ENCODE data around the gene ENDOG.
"Not testable (repeated sequence)": the region's sequence is repeated elsewhere in the genome, so short reads cannot be mapped to it uniquely, and the experiment has no call there.

ENDOG gene

GRCh38 chr9:128818099-128818838 lies at the start of gene ENDOG:
ENDOG (plus strand) TSS chr9:128818500; CDS start chr9:128818685, 185 bp downstream.
- peak; percentile 94 for DNase-seq

- DNase-seq = no peak
Measured at GRCh38 chr9:128768606-128769005, 49.7 kb upstream of the ENDOG start.

- no peak for DNase-seq
Measured at GRCh38 chr9:128770286-128771030, 47.8 kb upstream of the ENDOG start.

- no peak for DNase-seq
Measured at GRCh38 chr9:128771094-128771721, 47.1 kb upstream of the ENDOG start.

- peak; percentile 80 for DNase-seq
Measured at GRCh38 chr9:128771745-128772519, 46.4 kb upstream of the ENDOG start, which contains the start of gene ZER1. ZER1 (minus strand) TSS chr9:128771927; CDS start chr9:128755565, 16,362 bp downstream.

GRCh38 chr9:128773049-128773448 lies 45.3 kb upstream of the ENDOG start:
- no peak for DNase-seq

GRCh38 chr9:128774804-128775203 lies 43.5 kb upstream of the ENDOG start:
- DNase-seq = no peak

- not testable (repeated sequence) for DNase-seq
Measured at GRCh38 chr9:128780093-128780492, 38.2 kb upstream of the ENDOG start.

- DNase-seq = no peak
Measured at GRCh38 chr9:128781187-128782070, 36.9 kb upstream of the ENDOG start.

- DNase-seq = no peak
Measured at GRCh38 chr9:128782669-128783068, 35.6 kb upstream of the ENDOG start.

- DNase-seq = no peak
Measured at GRCh38 chr9:128785427-128785826, 32.9 kb upstream of the ENDOG start.

GRCh38 chr9:128786681-128787601 lies 31.4 kb upstream of the ENDOG start, which contains the start of gene TBC1D13:
TBC1D13 (plus strand) TSS chr9:128787253; CDS start chr9:128787354, 101 bp downstream.
- peak; percentile 75 for DNase-seq

GRCh38 chr9:128787659-128788058 lies 30.6 kb upstream of the ENDOG start:
- DNase-seq = no peak

GRCh38 chr9:128788445-128788844 lies 29.9 kb upstream of the ENDOG start:
- DNase-seq = no peak

GRCh38 chr9:128790536-128790935 lies 27.8 kb upstream of the ENDOG start:
- DNase-seq = no peak

- DNase-seq = no peak
Measured at GRCh38 chr9:128792134-128792533, 26.2 kb upstream of the ENDOG start.

GRCh38 chr9:128792978-128793686 lies 25.2 kb upstream of the ENDOG start:
- DNase-seq = no peak

- DNase-seq = not testable (repeated sequence)
Measured at GRCh38 chr9:128794961-128795360, 23.3 kb upstream of the ENDOG start.

- no peak for DNase-seq
Measured at GRCh38 chr9:128798896-128799295, 19.4 kb upstream of the ENDOG start.

- DNase-seq = no peak
Measured at GRCh38 chr9:128800061-128800460, 18.2 kb upstream of the ENDOG start.

Data from NCI-H748 treated with DMSO at 0.1 percent for 48 hours (cell line).